Loucy (cell line): ENCODE results near the gene PLEKHA7.

ENCODE experiments used
- H2AFZ ChIP-seq: fragments of 200-600 bp; sonication (generic); 2 replicates; pipeline ENCODE4 v1.6.0; 2016; ENCODE audit warnings: antibody characterized with exemption, mild to moderate bottlenecking, low read length, moderate library complexity
- H3F3A ChIP-seq: fragments of 200-600 bp; 2 replicates; pipeline ENCODE4 v1.6.0; 2016; ENCODE audit warnings: antibody characterized with exemption, low read depth, mild to moderate bottlenecking
- H3K27me3 ChIP-seq: fragments of 200-600 bp; sonication (generic); 2 replicates; pipeline ENCODE4 v1.6.1; 2014; ENCODE audit warnings: low read length, mild to moderate bottlenecking; ENCODE audit not compliant: insufficient read depth, poor library complexity, severe bottlenecking
- H3K36me3 ChIP-seq: fragments of 200-600 bp; sonication (generic); 2 replicates; pipeline ENCODE4 v1.6.1; 2016; ENCODE audit warnings: low read length; ENCODE audit not compliant: insufficient read depth
- H3K4me1 ChIP-seq: fragments of 200-600 bp; sonication (generic); 2 replicates; pipeline ENCODE4 v1.5.1; 2014; ENCODE audit warnings: low read length, mild to moderate bottlenecking; ENCODE audit not compliant: insufficient read depth, poor library complexity, severe bottlenecking
- H3K4me2 ChIP-seq: fragments of 200-600 bp; sonication (generic); 2 replicates; pipeline ENCODE4 v1.6.0; 2014; ENCODE audit warnings: antibody characterized with exemption, low read length, low read depth, mild to moderate bottlenecking; ENCODE audit not compliant: poor library complexity, severe bottlenecking
- H3K4me3 ChIP-seq: fragments of 200-600 bp; sonication (generic); 2 replicates; pipeline ENCODE4 v1.5.1; 2014; ENCODE audit warnings: low read length, mild to moderate bottlenecking, mixed read lengths; ENCODE audit not compliant: poor library complexity, severe bottlenecking
- H3K79me2 ChIP-seq: fragments of 200-600 bp; sonication (generic); 2 replicates; pipeline ENCODE4 v1.6.1; 2014; ENCODE audit warnings: low read length; ENCODE audit not compliant: insufficient read depth
- H3K9ac ChIP-seq: fragments of 200-600 bp; sonication (generic); 2 replicates; pipeline ENCODE4 v1.6.0; 2014; ENCODE audit warnings: mild to moderate bottlenecking, low read depth, low read length, moderate library complexity; ENCODE audit not compliant: poor library complexity, severe bottlenecking
- H3K9me2 ChIP-seq: fragments of 200-600 bp; sonication (generic); replicated peaks from 2 replicates; pipeline ENCODE4 v1.6.1; 2016; ENCODE audit warnings: low read depth, low read length, mixed read lengths
- H3K9me3 ChIP-seq: fragments of 200-600 bp; sonication (generic); 2 replicates; pipeline ENCODE4 v1.6.1; 2014; ENCODE audit warnings: mild to moderate bottlenecking, antibody characterized with exemption, low read length, low read depth; ENCODE audit not compliant: insufficient read depth
- H4K20me1 ChIP-seq: fragments of 200-600 bp; sonication (generic); 2 replicates; pipeline ENCODE4 v1.6.0; 2014; ENCODE audit warnings: antibody characterized with exemption, low read length, mild to moderate bottlenecking; ENCODE audit not compliant: insufficient read depth, poor library complexity, severe bottlenecking
- CTCF ChIP-seq: fragments of 200-600 bp; sonication (generic); conservative IDR thresholded peaks from 2 replicates; pipeline ENCODE4 v1.5.1; 2014; ENCODE audit warnings: mild to moderate bottlenecking, antibody characterized with exemption, low read length
- EZH2phosphoT487 ChIP-seq: fragments of 200-600 bp; IDR thresholded peaks from 2 replicates; pipeline ENCODE4 v1.6.1; 2018; ENCODE audit warnings: antibody characterized with exemption, mild to moderate bottlenecking, moderate library complexity, borderline replicate concordance

PLEKHA7 gene

GRCh38 chr11:16841481-16841880, 172.7 kb downstream of the PLEKHA7 start:
- H3F3A ChIP-seq = no peaks in the 10 kb centered on the region
- no peak overlapping the region for H3K9ac ChIP-seq
- H3K4me1 ChIP-seq = no peaks in the 10 kb centered on the region
- TF ChIP-seq EZH2phosphoT487 = no peak
- TF ChIP-seq CTCF = no peak
- H3K27me3 ChIP-seq = no peaks in the 10 kb centered on the region
- no peaks in the 10 kb centered on the region for H4K20me1 ChIP-seq
- no peak overlapping the region for H3K4me2 ChIP-seq
- peaks cover 13% of the 10 kb centered on the region; the same call in 1 of the 2 replicates for H3K36me3 ChIP-seq
- no peaks in the 10 kb centered on the region for H3K9me3 ChIP-seq
- no peaks in the 10 kb centered on the region for H3K79me2 ChIP-seq
- H2AFZ ChIP-seq = no peak overlapping the region
- no peaks in the 10 kb centered on the region for H3K9me2 ChIP-seq
- H3K4me3 ChIP-seq = no peak overlapping the region

GRCh38 chr11:16840951-16841350, 173.3 kb downstream of the PLEKHA7 start:
- TF ChIP-seq CTCF (no peak), EZH2phosphoT487 (no peak)
- peaks cover 10% of the 10 kb centered on the region; the same call in 1 of the 2 replicates for H3K36me3 ChIP-seq

GRCh38 chr11:16839821-16840220, 174.4 kb downstream of the PLEKHA7 start:
- Histone ChIP-seq H2AFZ (no peak overlapping the region), H3K4me2 (no peak overlapping the region), H3K4me3 (no peak overlapping the region), H3K79me2 (no peaks in the 10 kb centered on the region), H3K9me3 (no peaks in the 10 kb centered on the region), H3F3A (no peaks in the 10 kb centered on the region), H3K9me2 (no peaks in the 10 kb centered on the region), H4K20me1 (no peaks in the 10 kb centered on the region), H3K36me3 (peaks cover 10% of the 10 kb centered on the region; the same call in 1 of the 2 replicates), H3K4me1 (no peaks in the 10 kb centered on the region), H3K9ac (no peak overlapping the region), H3K27me3 (no peaks in the 10 kb centered on the region)
- no peak for TF ChIP-seq CTCF
- TF ChIP-seq EZH2phosphoT487 = no peak

More at GRCh38 chr11:16840951-16841350, 173.3 kb downstream of the PLEKHA7 start:
- no peaks in the 10 kb centered on the region for H3F3A ChIP-seq
- H3K79me2 ChIP-seq = no peaks in the 10 kb centered on the region
- H3K4me1 ChIP-seq = no peaks in the 10 kb centered on the region
- no peaks in the 10 kb centered on the region for H3K27me3 ChIP-seq
- H3K4me2 ChIP-seq = no peak overlapping the region
- no peaks in the 10 kb centered on the region for H4K20me1 ChIP-seq
- H3K4me3 ChIP-seq = no peak overlapping the region
- no peak overlapping the region for H3K9ac ChIP-seq
- H2AFZ ChIP-seq = no peak overlapping the region
- no peaks in the 10 kb centered on the region for H3K9me3 ChIP-seq
- H3K9me2 ChIP-seq = no peaks in the 10 kb centered on the region
